Mucosa of stomach (tissue), 1 donor: ENCODE results near the gene IL11.
A peak's percentile ranks its signal among the peaks of the same experiment; 100 is the strongest.
"Not testable (repeated sequence)": the region's sequence is repeated elsewhere in the genome, so short reads cannot be mapped to it uniquely, and the experiment has no call there.

ENCODE experiments used
- H3K27me3 ChIP-seq: one replicate; pipeline ENCODE4 v1.7.0; 2013; ENCODE audit warnings: mild to moderate bottlenecking, low read length; ENCODE audit not compliant: control insufficient read depth, insufficient read depth
- H3K36me3 ChIP-seq: one replicate; pipeline ENCODE4 v1.7.0; 2013; ENCODE audit warnings: low read length; ENCODE audit not compliant: control insufficient read depth, insufficient read depth
- H3K4me1 ChIP-seq: one replicate; pipeline ENCODE4 v1.7.0; 2013; ENCODE audit warnings: mild to moderate bottlenecking, low read length; ENCODE audit not compliant: control insufficient read depth, insufficient read depth
- H3K4me3 ChIP-seq: one replicate; pipeline ENCODE4 v1.7.0; 2013; ENCODE audit warnings: low read length
- H3K9ac ChIP-seq: one replicate; pipeline ENCODE4 v1.7.0; 2013; ENCODE audit warnings: mild to moderate bottlenecking, low read length, moderate library complexity
- H3K9me3 ChIP-seq: one replicate; pipeline ENCODE4 v1.7.0; 2013; ENCODE audit warnings: mild to moderate bottlenecking, low read length, moderate library complexity; ENCODE audit not compliant: control insufficient read depth
- donor health status: Pancreatic carcinoma.

Gene IL11

GRCh38 chr19:55370305-55370988, at the start of gene IL11:
TSS of gene IL11 (minus strand) at chr19:55370463. CDS start at chr19:55370310, 153 bp downstream.
- H3K27me3 ChIP-seq, result peaks cover 70% of the 10 kb centered on the region

GRCh38 chr19:55419624-55420236, 49.5 kb upstream of the IL11 start:
- Histone ChIP-seq H3K36me3 (no peaks in the 10 kb centered on the region), H3K27me3 (no peaks in the 10 kb centered on the region), H3K4me1 (no peaks in the 10 kb centered on the region), H3K9me3 (no peaks in the 10 kb centered on the region), H3K4me3 (no peak overlapping the region), H3K9ac (no peak overlapping the region)

More at GRCh38 chr19:55370305-55370988, at the start of gene IL11:
- Histone ChIP-seq H3K9me3 (no peaks in the 10 kb centered on the region), H3K4me3 (no peak within 1 kb of the TSS), H3K36me3 (no peaks in the 10 kb centered on the region), H3K9ac (no peak within 1 kb of the TSS), H3K4me1 (peaks cover 21% of the 10 kb centered on the region)

GRCh38 chr19:55419103-55419502, 48.8 kb upstream of the IL11 start:
- H3K9me3 ChIP-seq, result no peaks in the 10 kb centered on the region
- no peak overlapping the region for H3K9ac ChIP-seq
- no peaks in the 10 kb centered on the region for H3K27me3 ChIP-seq
- H3K36me3 ChIP-seq, result no peaks in the 10 kb centered on the region
- no peaks in the 10 kb centered on the region for H3K4me1 ChIP-seq
- H3K4me3 ChIP-seq, result no peak overlapping the region

- no peaks in the 10 kb centered on the region for H3K36me3 ChIP-seq
- no peaks in the 10 kb centered on the region for H3K9me3 ChIP-seq
- no peaks in the 10 kb centered on the region for H3K4me1 ChIP-seq
- H3K27me3 ChIP-seq, result no peaks in the 10 kb centered on the region
- no peak overlapping the region for H3K4me3 ChIP-seq
- no peak overlapping the region for H3K9ac ChIP-seq
Observed at GRCh38 chr19:55418185-55418584, 47.9 kb upstream of the IL11 start.

- no peaks in the 10 kb centered on the region for H3K9me3 ChIP-seq
- no peak overlapping the region for H3K9ac ChIP-seq
- no peaks in the 10 kb centered on the region for H3K27me3 ChIP-seq
- H3K4me1 ChIP-seq, result peaks cover 16% of the 10 kb centered on the region
- H3K36me3 ChIP-seq, result no peaks in the 10 kb centered on the region
- no peak overlapping the region for H3K4me3 ChIP-seq
Observed at GRCh38 chr19:55410168-55410567, 39.9 kb upstream of the IL11 start.

- H3K4me1 ChIP-seq, result peaks cover 16% of the 10 kb centered on the region
- not testable (repeated sequence) for H3K4me3 ChIP-seq, H3K36me3 ChIP-seq, H3K9ac ChIP-seq, H3K9me3 ChIP-seq, H3K27me3 ChIP-seq
Observed at GRCh38 chr19:55409179-55409578, 38.9 kb upstream of the IL11 start.

GRCh38 chr19:55408533-55408872, 38.2 kb upstream of the IL11 start:
- H3K4me1 ChIP-seq, result peaks cover 16% of the 10 kb centered on the region
- peak overlapping the region; percentile 11 for H3K9ac ChIP-seq
- no peaks in the 10 kb centered on the region for H3K36me3 ChIP-seq
- H3K9me3 ChIP-seq, result no peaks in the 10 kb centered on the region
- peak overlapping the region; percentile 6 for H3K4me3 ChIP-seq
- H3K27me3 ChIP-seq, result no peaks in the 10 kb centered on the region

GRCh38 chr19:55407800-55408532, 37.7 kb upstream of the IL11 start:
- H3K9ac ChIP-seq, result peak overlapping the region; percentile 84
- H3K36me3 ChIP-seq, result no peaks in the 10 kb centered on the region
- H3K4me1 ChIP-seq, result peaks cover 16% of the 10 kb centered on the region
- H3K4me3 ChIP-seq, result peak overlapping the region; percentile 6
- no peaks in the 10 kb centered on the region for H3K27me3 ChIP-seq
- H3K9me3 ChIP-seq, result no peaks in the 10 kb centered on the region

GRCh38 chr19:55407550-55407799, 37.2 kb upstream of the IL11 start, which contains the start of gene UBE2S:
TSS of gene UBE2S (minus strand) at chr19:55407788. CDS start at chr19:55407589, 199 bp downstream.
- H3K27me3 ChIP-seq, H3K9me3 ChIP-seq, H3K36me3 ChIP-seq: not testable (repeated sequence)
- Histone ChIP-seq H3K9ac (peak within 1 kb of the TSS; percentile 84), H3K4me3 (peak within 1 kb of the TSS; percentile 44), H3K4me1 (peaks cover 16% of the 10 kb centered on the region)

GRCh38 chr19:55406826-55407549, 36.7 kb upstream of the IL11 start:
- no peaks in the 10 kb centered on the region for H3K9me3 ChIP-seq
- H3K9ac ChIP-seq, result peak overlapping the region; percentile 84
- H3K27me3 ChIP-seq, result no peaks in the 10 kb centered on the region
- H3K4me3 ChIP-seq, result peak overlapping the region; percentile 44
- H3K4me1 ChIP-seq, result peaks cover 16% of the 10 kb centered on the region
- H3K36me3 ChIP-seq, result peaks cover 9% of the 10 kb centered on the region

GRCh38 chr19:55406091-55406825, 36.0 kb upstream of the IL11 start:
- peak overlapping the region; percentile 44 for H3K4me3 ChIP-seq
- H3K9ac ChIP-seq, result peak overlapping the region; percentile 84
- no peaks in the 10 kb centered on the region for H3K9me3 ChIP-seq
- peaks cover 12% of the 10 kb centered on the region for H3K36me3 ChIP-seq
- H3K27me3 ChIP-seq, result no peaks in the 10 kb centered on the region
- peaks cover 16% of the 10 kb centered on the region for H3K4me1 ChIP-seq
